Pancreas (tissue), 10 donors: ENCODE results near the gene MS4A1. TPM values are rescaled to one million over a fixed set of nuclear protein-coding genes. Genes with fewer than 3 reads are reported as not detected.
"Not testable (repeated sequence)": the region's sequence is repeated elsewhere in the genome, so short reads cannot be mapped to it uniquely, and the experiment has no call there.

ENCODE experiments used
- ATAC-seq, 4 donors: fragments of 200-7000 bp; cut with Tn5 transposase; one replicate each; pipeline versions ENCODE4 v1.8.0 to v1.9.1; 2020; ENCODE audit warnings: mild to moderate bottlenecking in 4 of 4, moderate library complexity in 4 of 4
- DNase-seq, 6 donors: peaks; one replicate each; pipeline ENCODE4 v3.0.0-alpha.2; 2020
- FAIRE-seq: peaks from 2 replicates; lab custom pipeline; 2012; peaks lifted over from hg19 to GRCh38; lab: Jason Lieb, UNC
- H3K27ac ChIP-seq, 4 donors: fragments of 200-600 bp; sonication (generic); 1 replicate in 3 of 4; 2 replicates in 1 of 4; pipeline versions ENCODE4 v1.5.0 to v1.8.0; 2020
- H3K27me3 ChIP-seq, 4 donors: fragments of 200-600 bp; one replicate each; pipeline ENCODE4 v1.8.0; 2021
- H3K36me3 ChIP-seq, 3 donors: fragments of 200-600 bp; sonication (generic) in 1 of 3; one replicate each; pipeline versions ENCODE4 v1.5.0 to v1.8.0; 2020 to 2021
- H3K4me1 ChIP-seq, 3 donors: fragments of 200-600 bp; one replicate each; pipeline ENCODE4 v1.8.0; 2021
- H3K4me3 ChIP-seq, 4 donors: fragments of 200-600 bp; sonication (generic) in 2 of 4; one replicate each; pipeline versions ENCODE4 v1.5.0 to v1.8.0; 2020 to 2021
- H3K9me3 ChIP-seq, 4 donors: fragments of 200-600 bp; one replicate each; pipeline ENCODE4 v1.8.0; 2021
- WGBS, 2 donors: extraction: QIAGEN DNeasy Blood & Tissue Kit; methylation state at CpG; one replicate each; pipeline ENCODE4 v1.1.7; 2013; 5-methylcytosine and 5-hydroxymethylcytosine counted together
- intact Hi-C, 3 donors: fragments of 100-400 bp; cut with DNase I; formaldehyde crosslinking; loops; one replicate each; pipeline versions ENCODE4 v1.11.1 to v1.14.2; 2022
- polyA plus RNA-seq, 2 donors: library from polyadenylated mRNA; stranded (reverse); fragments of 200-250 nt; gene quantifications; one replicate each; pipeline ENCODE4 v1.2.3, GENCODE V29; 2013
- total RNA-seq, 6 donors: library from RNA; stranded (reverse); fragmentation: NEBNext Ultra II Directional in 4 of 6; extraction: Animal tissue kit (Norgen Biotek cat#: 25700) in 4 of 6; gene quantifications; one replicate each; pipeline versions ENCODE4 v1.2.1 to v1.2.4, GENCODE V29; 2021 to 2023
- TF ChIP-seq, protein P1 (sequence below), 4 donors: fragments of 200-600 bp; sonication (generic) in 3 of 4; IDR thresholded peaks; one replicate each; pipeline versions ENCODE4 v1.5.0 to v1.8.0; 2021; ENCODE audit warnings: antibody characterized with exemption in 4 of 4
- donor health status: healthy with polysubstance abuse.
- donor health status: DM: no; HTN: no; CAD: no; lungs with moderate emphysema.
- donor health status: DM: no; HTN: no; CAD: no.
- donor health status: control.
- donor health status: control.
- donor health status: Bipolar disorder and iron deficiency.
- donor health status: DM: yes; HTN: yes; CAD: no.
- donor health status: DM: no; HTN: no; CAD: no.
- donor health status: DM: no; HTN: no; CAD: no.
- donor health status: DM: yes; HTN: yes; CAD: no.

The MS4A1 gene
- total and polyA plus RNA-seq, 8 donors = 0.08 to 1.2 (median 0.25) TPM; not detected in 2

DNA sequence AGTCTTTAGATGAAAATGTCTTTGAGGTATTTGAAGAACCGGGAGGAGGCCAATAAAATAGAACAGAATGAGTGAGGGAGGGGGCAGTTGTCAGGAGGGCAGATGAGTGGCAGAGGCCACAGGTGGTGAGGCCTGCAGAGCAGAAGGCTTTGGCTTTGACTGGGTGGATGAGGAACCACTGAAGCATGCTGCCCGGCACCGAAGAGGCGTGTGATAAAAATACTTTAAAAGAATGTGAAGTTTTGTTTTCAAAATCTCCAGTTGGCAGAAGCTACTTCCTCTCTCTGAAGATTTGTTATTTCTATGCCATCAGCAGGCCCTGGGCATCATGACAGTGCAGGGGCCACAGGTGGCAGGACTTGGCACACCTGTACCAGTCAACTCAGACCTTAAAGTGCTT is 43.2 kb downstream of the MS4A1 start:
- no peaks in the 10 kb centered on the region for H3K27me3 ChIP-seq
- no peak for DNase-seq
- no peak for FAIRE-seq
- H3K4me3 ChIP-seq = no peak overlapping the region
- ATAC-seq = peak in 1 of 4 donors; percentile 52
- H3K9me3 ChIP-seq = no peaks in the 10 kb centered on the region
- WGBS, 2 donors = 77 to 89% methylated on average over 4 of the region's 4 CpGs
- no peaks in the 10 kb centered on the region for H3K36me3 ChIP-seq
- intact Hi-C loops = no loop called here
- H3K4me1 ChIP-seq = no peaks in the 10 kb centered on the region
- TF ChIP-seq, protein P1, sequence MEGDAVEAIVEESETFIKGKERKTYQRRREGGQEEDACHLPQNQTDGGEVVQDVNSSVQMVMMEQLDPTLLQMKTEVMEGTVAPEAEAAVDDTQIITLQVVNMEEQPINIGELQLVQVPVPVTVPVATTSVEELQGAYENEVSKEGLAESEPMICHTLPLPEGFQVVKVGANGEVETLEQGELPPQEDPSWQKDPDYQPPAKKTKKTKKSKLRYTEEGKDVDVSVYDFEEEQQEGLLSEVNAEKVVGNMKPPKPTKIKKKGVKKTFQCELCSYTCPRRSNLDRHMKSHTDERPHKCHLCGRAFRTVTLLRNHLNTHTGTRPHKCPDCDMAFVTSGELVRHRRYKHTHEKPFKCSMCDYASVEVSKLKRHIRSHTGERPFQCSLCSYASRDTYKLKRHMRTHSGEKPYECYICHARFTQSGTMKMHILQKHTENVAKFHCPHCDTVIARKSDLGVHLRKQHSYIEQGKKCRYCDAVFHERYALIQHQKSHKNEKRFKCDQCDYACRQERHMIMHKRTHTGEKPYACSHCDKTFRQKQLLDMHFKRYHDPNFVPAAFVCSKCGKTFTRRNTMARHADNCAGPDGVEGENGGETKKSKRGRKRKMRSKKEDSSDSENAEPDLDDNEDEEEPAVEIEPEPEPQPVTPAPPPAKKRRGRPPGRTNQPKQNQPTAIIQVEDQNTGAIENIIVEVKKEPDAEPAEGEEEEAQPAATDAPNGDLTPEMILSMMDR (IDR thresholded peaks at IDR 0.05) = no peak
- H3K27ac ChIP-seq = no peak overlapping the region

DNA sequence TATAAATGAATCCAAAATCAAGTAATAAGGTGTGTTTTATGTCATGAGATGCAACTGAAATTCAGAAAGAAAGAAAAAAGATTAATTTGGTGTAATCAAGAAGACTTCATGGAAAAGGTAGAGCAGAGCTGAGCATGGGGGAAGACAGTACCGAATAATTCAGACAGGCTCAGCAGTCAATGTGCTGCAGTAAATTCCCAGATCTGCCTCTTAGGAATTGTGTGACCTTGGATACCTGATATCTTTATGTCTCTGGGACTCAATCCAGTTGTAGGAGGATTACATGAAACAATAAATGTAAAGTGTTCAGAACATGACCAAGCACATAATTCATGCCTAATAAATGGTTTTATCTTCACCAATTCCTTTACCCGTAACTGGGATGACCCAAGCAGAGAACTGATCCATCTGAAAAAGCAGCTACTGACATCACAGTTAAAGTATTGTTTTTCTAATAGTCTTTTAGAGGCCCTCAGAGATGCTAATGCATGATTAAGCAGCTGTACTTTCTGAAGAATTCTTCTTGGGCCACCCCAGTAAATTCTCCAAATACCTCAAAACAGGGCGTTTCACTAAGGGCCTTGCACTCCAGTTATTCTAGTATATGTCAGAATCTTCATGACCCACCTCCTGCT is 44.7 kb downstream of the MS4A1 start:
- no peaks in the 10 kb centered on the region for H3K4me1 ChIP-seq
- H3K27me3 ChIP-seq = no peaks in the 10 kb centered on the region
- ATAC-seq (no peak), FAIRE-seq (no peak), DNase-seq (no peak)
- H3K4me3 ChIP-seq = no peak overlapping the region
- no peaks in the 10 kb centered on the region for H3K9me3 ChIP-seq
- WGBS, 2 donors = 44 to 46% methylated on average over 3 of the region's 3 CpGs
- TF ChIP-seq, protein P1 (IDR thresholded peaks at IDR 0.05) = no peak
- intact Hi-C loops = no loop called here
- H3K36me3 ChIP-seq = no peaks in the 10 kb centered on the region
- H3K27ac ChIP-seq = no peak overlapping the region

DNA sequence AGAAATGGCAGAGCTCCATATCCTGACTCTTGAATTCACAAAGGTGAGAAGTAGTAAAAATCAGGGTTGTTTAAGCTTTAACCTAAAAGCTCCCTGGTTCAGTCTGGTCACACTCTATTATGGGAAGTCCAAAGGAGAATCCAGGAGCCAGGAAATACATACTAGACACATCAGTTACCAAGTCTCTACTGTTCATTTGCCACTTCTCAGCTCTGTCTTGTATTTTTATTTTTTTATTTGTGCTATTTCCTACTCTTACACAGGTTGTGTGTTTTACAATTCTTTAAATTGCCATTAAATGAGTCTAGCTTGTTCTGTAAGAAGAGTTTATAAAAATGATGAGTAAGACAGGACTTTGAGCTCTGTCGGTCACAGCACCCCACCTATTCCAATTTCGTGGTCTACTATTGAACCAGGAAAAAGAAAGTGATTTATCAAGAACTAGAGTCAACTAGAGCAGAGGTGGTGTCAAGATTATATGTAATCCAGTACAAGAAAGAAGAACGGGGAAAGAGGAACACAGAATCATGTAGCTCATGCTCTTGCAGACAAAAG is 46.7 kb downstream of the MS4A1 start:
- DNase-seq (no peak), FAIRE-seq (peak; percentile 43), ATAC-seq (no peak)
- intact Hi-C loops = no loop called here
- no peak overlapping the region for H3K4me3 ChIP-seq
- WGBS, 2 donors = 48 to 50% methylated on average over 3 of the region's 3 CpGs
- no peaks in the 10 kb centered on the region for H3K36me3 ChIP-seq
- no peak overlapping the region for H3K27ac ChIP-seq
- H3K4me1 ChIP-seq = no peaks in the 10 kb centered on the region
- H3K9me3 ChIP-seq = no peaks in the 10 kb centered on the region
- no peaks in the 10 kb centered on the region for H3K27me3 ChIP-seq
- TF ChIP-seq, protein P1 (IDR thresholded peaks at IDR 0.05) = no peak

GRCh38 chr11:60504219-60504905 is 48.7 kb downstream of the MS4A1 start:
- intact Hi-C loops = no loop called here
- Histone ChIP-seq H3K9me3 (no peaks in the 10 kb centered on the region), H3K36me3 (no peaks in the 10 kb centered on the region), H3K4me1 (no peaks in the 10 kb centered on the region), H3K27ac (no peak overlapping the region), H3K27me3 (no peaks in the 10 kb centered on the region), H3K4me3 (no peak overlapping the region)
- TF ChIP-seq, protein P1 (IDR thresholded peaks at IDR 0.05) = no peak
- ATAC-seq = no peak
- no peak for FAIRE-seq
- 75% methylated on average over 3 of the region's 3 CpGs for WGBS, 2 donors
- DNase-seq = no peak

DNA sequence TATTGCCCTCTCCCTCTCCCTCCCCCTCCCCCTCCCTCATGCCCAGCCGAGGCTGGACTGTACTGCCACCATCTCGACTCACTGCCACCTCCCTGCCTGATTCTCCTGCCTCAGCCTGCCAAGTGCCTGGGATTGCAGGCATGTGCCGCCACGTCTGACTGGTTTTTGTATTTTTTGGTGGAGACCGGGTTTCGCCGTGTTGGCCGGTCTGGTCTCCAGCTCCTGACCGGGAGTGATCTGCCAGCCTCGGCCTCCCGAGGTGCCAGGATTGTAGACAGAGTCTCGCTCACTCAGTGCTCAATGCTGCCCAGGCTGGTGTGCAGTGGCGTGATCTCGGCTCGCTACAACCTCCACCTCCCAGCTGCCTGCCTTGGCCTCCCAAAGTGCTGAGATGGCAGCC is 54.0 kb downstream of the MS4A1 start:
- H3K27ac ChIP-seq, H3K27me3 ChIP-seq, H3K9me3 ChIP-seq, H3K36me3 ChIP-seq, H3K4me1 ChIP-seq, FAIRE-seq, intact Hi-C loops, DNase-seq, H3K4me3 ChIP-seq, ATAC-seq: not testable (repeated sequence)
- 78 to 80% methylated on average over 15 of the region's 15 CpGs for WGBS, 2 donors

- DNase-seq, H3K9me3 ChIP-seq, FAIRE-seq: not testable (repeated sequence)
Measured at GRCh38 chr11:60510209-60510608, 54.6 kb downstream of the MS4A1 start.

More at GRCh38 chr11:60510209-60510608, 54.6 kb downstream of the MS4A1 start:
- intact Hi-C loops, H3K4me3 ChIP-seq, H3K4me1 ChIP-seq, H3K27ac ChIP-seq, H3K36me3 ChIP-seq, H3K27me3 ChIP-seq, ATAC-seq: not testable (repeated sequence)
- WGBS, 2 donors = 89 to 97% methylated on average over 16 to 28 of the region's 28 CpGs
